Parathyroid adenoma (tissue), 2 donors: Measurements from ENCODE around the gene ANKRD31.

Experiments used
- H2AFZ ChIP-seq: fragments of 300-600 bp; sonication (generic); one replicate; pipeline ENCODE4 v1.7.0; 2017; ENCODE audit warnings: antibody characterized with exemption, mild to moderate bottlenecking
- H3K27ac ChIP-seq: fragments of 300-600 bp; sonication (generic); one replicate; pipeline ENCODE4 v1.7.0; 2017
- H3K27me3 ChIP-seq: fragments of 300-600 bp; sonication (generic); one replicate; pipeline ENCODE4 v1.7.0; 2017; ENCODE audit warnings: low read length; ENCODE audit not compliant: control insufficient read depth, insufficient read depth
- H3K36me3 ChIP-seq: fragments of 300-600 bp; sonication (generic); one replicate; pipeline ENCODE4 v1.7.0; 2017; ENCODE audit warnings: low read length; ENCODE audit not compliant: control insufficient read depth, insufficient read depth
- H3K4me1 ChIP-seq: fragments of 300-600 bp; sonication (generic); one replicate; pipeline ENCODE4 v1.7.0; 2017; ENCODE audit warnings: control low read depth
- H3K4me2 ChIP-seq: fragments of 300-600 bp; sonication (generic); one replicate; pipeline ENCODE4 v1.7.0; 2017; ENCODE audit warnings: low read length
- H3K4me3 ChIP-seq: fragments of 300-600 bp; sonication (generic); one replicate; pipeline ENCODE4 v1.7.0; 2017; ENCODE audit warnings: low read depth, low read length
- H3K79me2 ChIP-seq: fragments of 300-600 bp; sonication (generic); one replicate; pipeline ENCODE4 v1.7.0; 2017; ENCODE audit warnings: control low read depth
- H3K9ac ChIP-seq: fragments of 300-600 bp; sonication (generic); one replicate; pipeline ENCODE4 v1.7.0; 2017; ENCODE audit warnings: mild to moderate bottlenecking
- H3K9me3 ChIP-seq: fragments of 300-600 bp; sonication (generic); one replicate; pipeline ENCODE4 v1.7.0; 2017; ENCODE audit warnings: low read length; ENCODE audit not compliant: control insufficient read depth
- CTCF ChIP-seq: fragments of 300-600 bp; sonication (generic); IDR thresholded peaks from one replicate; pipeline ENCODE4 v1.7.0; 2017; ENCODE audit warnings: antibody characterized with exemption, mild to moderate bottlenecking
- donor health status: primary hyperparathyroidism.

ANKRD31 gene

GRCh38 chr5:75047356-75047755, 189.3 kb downstream of the ANKRD31 start:
- TF ChIP-seq CTCF: no peak
- H3K27ac ChIP-seq: no peak overlapping the region
- H3K4me3 ChIP-seq: no peak overlapping the region
- H3K36me3 ChIP-seq: no peaks in the 10 kb centered on the region
- H3K9ac ChIP-seq: no peak overlapping the region
- H2AFZ ChIP-seq: no peak overlapping the region
- H3K4me1 ChIP-seq: peaks cover 10% of the 10 kb centered on the region
- no peaks in the 10 kb centered on the region for H3K9me3 ChIP-seq
- no peaks in the 10 kb centered on the region for H3K27me3 ChIP-seq
- peaks cover 32% of the 10 kb centered on the region for H3K79me2 ChIP-seq
- H3K4me2 ChIP-seq: no peak overlapping the region

GRCh38 chr5:75046366-75047142, 190.1 kb downstream of the ANKRD31 start:
- no peak overlapping the region for H2AFZ ChIP-seq
- H3K27ac ChIP-seq: no peak overlapping the region
- no peak overlapping the region for H3K4me3 ChIP-seq
- TF ChIP-seq CTCF: no peak
- no peak overlapping the region for H3K4me2 ChIP-seq
- no peak overlapping the region for H3K9ac ChIP-seq
- no peaks in the 10 kb centered on the region for H3K9me3 ChIP-seq
- H3K4me1 ChIP-seq: peaks cover 10% of the 10 kb centered on the region
- H3K36me3 ChIP-seq: no peaks in the 10 kb centered on the region
- no peaks in the 10 kb centered on the region for H3K27me3 ChIP-seq
- H3K79me2 ChIP-seq: peaks cover 33% of the 10 kb centered on the region

GRCh38 chr5:75045071-75045470, 191.6 kb downstream of the ANKRD31 start:
- Histone ChIP-seq H3K4me1 (peaks cover 3% of the 10 kb centered on the region), H3K4me3 (no peak overlapping the region), H2AFZ (no peak overlapping the region), H3K9ac (no peak overlapping the region), H3K27me3 (no peaks in the 10 kb centered on the region), H3K36me3 (no peaks in the 10 kb centered on the region), H3K9me3 (no peaks in the 10 kb centered on the region), H3K27ac (no peak overlapping the region), H3K79me2 (peaks cover 18% of the 10 kb centered on the region), H3K4me2 (no peak overlapping the region)
- TF ChIP-seq CTCF: no peak

- H3K9ac ChIP-seq: no peak overlapping the region
- no peak for TF ChIP-seq CTCF
- H3K79me2 ChIP-seq: peaks cover 11% of the 10 kb centered on the region
- no peak overlapping the region for H3K4me2 ChIP-seq
- H2AFZ ChIP-seq: no peak overlapping the region
- no peaks in the 10 kb centered on the region for H3K36me3 ChIP-seq
- peaks cover 3% of the 10 kb centered on the region for H3K4me1 ChIP-seq
- H3K4me3 ChIP-seq: no peak overlapping the region
- no peaks in the 10 kb centered on the region for H3K9me3 ChIP-seq
- no peak overlapping the region for H3K27ac ChIP-seq
- H3K27me3 ChIP-seq: no peaks in the 10 kb centered on the region
These were observed 192.3 kb downstream of the ANKRD31 start for GRCh38 chr5:75044406-75044805.
